ENCODE results near the gene FAM193A.
A peak's percentile ranks its signal among the peaks of the same experiment; 100 is the strongest.

The FAM193A gene

DNA sequence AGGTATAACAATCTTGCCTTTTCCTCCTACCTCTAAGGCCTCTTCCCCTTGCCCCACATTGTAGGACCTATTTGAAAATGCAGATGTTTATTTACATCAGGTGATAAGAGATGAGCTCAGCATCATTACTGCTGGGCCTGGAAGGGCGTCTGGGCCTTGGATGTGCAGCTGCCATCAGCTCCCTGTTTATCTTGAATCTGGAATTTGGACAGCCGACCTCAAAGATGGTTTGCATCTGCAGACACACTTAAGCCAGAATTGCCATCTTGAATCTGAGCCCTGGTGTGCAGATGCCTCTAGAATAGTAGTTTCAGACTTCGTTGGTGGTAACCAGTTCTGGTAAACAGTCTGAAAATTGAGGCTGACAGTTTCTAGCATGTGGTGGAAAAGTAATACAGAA, 59.0 kb downstream of the FAM193A start:
- Histone ChIP-seq H2AFZ (ENCODE audit: low read depth, low read length) (no peak overlapping the region), H2BK5ac (ENCODE audit: low read depth, low read length, poor library complexity, severe bottlenecking) (no peak overlapping the region), H3K4me1 (ENCODE audit: control insufficient read depth, insufficient read depth, low read depth, low read length) (peaks cover 36% of the 10 kb centered on the region), H3K27me3 (ENCODE audit: control insufficient read depth in 1 of 2, insufficient read depth in 1 of 2, low read length in 2 of 2) (no peaks in the 10 kb centered on the region), H4K91ac (ENCODE audit: low read length) (no peak overlapping the region), H3K27ac (ENCODE audit: low read length, poor library complexity, severe bottlenecking) (no peak overlapping the region), H3K4me2 (ENCODE audit: low read length, poor library complexity, severe bottlenecking) (no peak overlapping the region), H2BK12ac (ENCODE audit: low read length in 2 of 2) (no peak overlapping the region), H4K8ac (ENCODE audit: low read length) (no peak overlapping the region), H3K36me3 (ENCODE audit: control insufficient read depth in 1 of 2, insufficient read depth in 2 of 2, low read depth in 1 of 2, low read length in 2 of 2) (peaks cover 13 to 17% of the 10 kb centered on the region in 2 experiments), H2BK120ac (ENCODE audit: low read depth, low read length) (no peak overlapping the region), H3K4ac (ENCODE audit: low read depth in 1 of 2, low read length in 2 of 2) (no peak overlapping the region), H2AK5ac (ENCODE audit: low read length, severe bottlenecking) (no peak overlapping the region), H3K14ac (ENCODE audit: low read length in 2 of 2) (no peak overlapping the region), H3K9ac (ENCODE audit: low read length) (no peak overlapping the region), H3K4me3 (ENCODE audit: insufficient read depth in 1 of 2, low read depth in 1 of 2, low read length in 2 of 2) (no peak overlapping the region), H3K18ac (ENCODE audit: low read depth in 1 of 2, low read length in 2 of 2) (no peak overlapping the region), H2BK15ac (ENCODE audit: low read depth, poor library complexity, severe bottlenecking) (no peak overlapping the region), H3K79me1 (replicated peaks; ENCODE audit: low read length, poor library complexity, severe bottlenecking) (peaks cover 17% of the 10 kb centered on the region), H3K23ac (ENCODE audit: low read length in 2 of 2) (no peak overlapping the region), H3K9me3 (ENCODE audit: control insufficient read depth, low read length) (no peaks in the 10 kb centered on the region)
- WGBS: 33% methylated on average over 3 of the region's 3 CpGs
- peak; percentile 38 for DNase-seq

DNA sequence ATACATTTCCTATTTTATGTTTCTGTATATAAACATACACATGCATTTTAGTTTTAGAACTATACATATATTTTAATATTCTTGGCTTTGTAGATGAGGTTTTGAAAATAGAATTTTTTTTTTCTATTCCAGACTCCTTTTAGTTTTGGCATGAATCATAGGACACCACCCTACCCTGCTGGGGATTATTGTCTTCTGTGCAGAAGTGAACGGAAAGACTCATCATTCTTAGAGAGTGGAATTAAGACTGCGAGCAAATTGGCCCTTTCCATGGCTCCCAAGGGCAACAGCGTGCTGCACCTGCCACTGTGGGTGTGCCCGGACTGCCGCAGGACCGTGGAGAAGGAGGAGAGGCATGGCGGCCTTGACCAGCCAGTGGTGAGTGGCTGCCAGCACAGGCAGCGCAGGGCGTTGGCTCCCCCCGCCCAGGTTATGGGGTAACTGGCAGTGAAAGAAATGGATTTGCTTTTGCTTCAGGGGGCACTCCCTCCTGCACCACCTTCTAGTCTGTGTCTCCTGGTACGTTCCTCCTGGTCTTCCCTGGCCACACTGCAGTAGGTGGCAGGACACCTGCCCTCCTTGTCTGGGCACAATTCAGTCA, 59.6 kb downstream of the FAM193A start:
- H2BK12ac ChIP-seq (ENCODE audit: low read length in 2 of 2): peak overlapping the region in 1 of 2 experiments; percentile 49
- no peak overlapping the region for H3K4me2 ChIP-seq (ENCODE audit: low read length, poor library complexity, severe bottlenecking)
- 95% methylated on average over 11 of the region's 11 CpGs for WGBS
- H3K79me1 ChIP-seq (replicated peaks; ENCODE audit: low read length, poor library complexity, severe bottlenecking): peaks cover 22% of the 10 kb centered on the region
- H3K27me3 ChIP-seq (ENCODE audit: control insufficient read depth in 1 of 2, insufficient read depth in 1 of 2, low read length in 2 of 2): no peaks in the 10 kb centered on the region
- no peak overlapping the region for H3K18ac ChIP-seq (ENCODE audit: low read depth in 1 of 2, low read length in 2 of 2)
- no peak overlapping the region for H2AFZ ChIP-seq (ENCODE audit: low read depth, low read length)
- H3K4me3 ChIP-seq (ENCODE audit: insufficient read depth in 1 of 2, low read depth in 1 of 2, low read length in 2 of 2): no peak overlapping the region
- no peak overlapping the region for H3K14ac ChIP-seq (ENCODE audit: low read length in 2 of 2)
- H2BK120ac ChIP-seq (ENCODE audit: low read depth, low read length): no peak overlapping the region
- peaks cover 17 to 23% of the 10 kb centered on the region in 2 experiments for H3K36me3 ChIP-seq (ENCODE audit: control insufficient read depth in 1 of 2, insufficient read depth in 2 of 2, low read depth in 1 of 2, low read length in 2 of 2)
- H3K9ac ChIP-seq (ENCODE audit: low read length): no peak overlapping the region
- H4K8ac ChIP-seq (ENCODE audit: low read length): no peak overlapping the region
- no peaks in the 10 kb centered on the region for H3K9me3 ChIP-seq (ENCODE audit: control insufficient read depth, low read length)
- H2BK5ac ChIP-seq (ENCODE audit: low read depth, low read length, poor library complexity, severe bottlenecking): no peak overlapping the region
- no peak overlapping the region for H2AK5ac ChIP-seq (ENCODE audit: low read length, severe bottlenecking)
- no peak overlapping the region for H3K27ac ChIP-seq (ENCODE audit: low read length, poor library complexity, severe bottlenecking)
- no peak overlapping the region for H3K4ac ChIP-seq (ENCODE audit: low read depth in 1 of 2, low read length in 2 of 2)
- H3K4me1 ChIP-seq (ENCODE audit: control insufficient read depth, insufficient read depth, low read depth, low read length): peaks cover 37% of the 10 kb centered on the region
- peak overlapping the region in 1 of 2 experiments; percentile 79 for H3K23ac ChIP-seq (ENCODE audit: low read length in 2 of 2)
- H2BK15ac ChIP-seq (ENCODE audit: low read depth, poor library complexity, severe bottlenecking): no peak overlapping the region
- DNase-seq: no peak
- no peak overlapping the region for H4K91ac ChIP-seq (ENCODE audit: low read length)

DNA sequence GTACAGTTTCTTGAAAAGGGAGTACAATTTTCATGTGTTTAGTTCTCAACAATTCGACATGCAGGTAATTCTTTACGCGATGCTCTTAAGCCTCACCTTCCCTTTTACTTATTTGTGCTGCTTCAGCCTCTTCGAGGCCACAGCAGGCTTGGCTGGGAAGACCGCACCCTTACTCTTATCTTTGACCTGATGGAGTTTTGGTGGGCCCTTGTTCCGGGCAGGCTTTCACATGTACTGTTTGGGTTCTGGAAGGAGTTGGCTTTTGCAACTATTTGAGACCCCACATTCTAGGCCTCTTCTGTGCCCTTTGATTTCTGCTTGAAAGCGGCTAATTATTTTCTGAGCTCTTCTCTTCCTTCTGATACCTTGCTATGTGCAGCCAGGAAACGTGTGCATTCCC, 60.2 kb downstream of the FAM193A start:
- peaks cover 35% of the 10 kb centered on the region for H3K4me1 ChIP-seq (ENCODE audit: control insufficient read depth, insufficient read depth, low read depth, low read length)
- no peak overlapping the region for H2AFZ ChIP-seq (ENCODE audit: low read depth, low read length)
- peak overlapping the region; percentile 45 for H3K27ac ChIP-seq (ENCODE audit: low read length, poor library complexity, severe bottlenecking)
- 78% methylated on average over 8 of the region's 8 CpGs for WGBS
- H3K4me2 ChIP-seq (ENCODE audit: low read length, poor library complexity, severe bottlenecking): no peak overlapping the region
- no peak overlapping the region for H3K14ac ChIP-seq (ENCODE audit: low read length in 2 of 2)
- H4K8ac ChIP-seq (ENCODE audit: low read length): peak overlapping the region; percentile 42
- H3K23ac ChIP-seq (ENCODE audit: low read length in 2 of 2): no peak overlapping the region
- H3K79me1 ChIP-seq (replicated peaks; ENCODE audit: low read length, poor library complexity, severe bottlenecking): peaks cover 19% of the 10 kb centered on the region
- peaks cover 17 to 23% of the 10 kb centered on the region in 2 experiments for H3K36me3 ChIP-seq (ENCODE audit: control insufficient read depth in 1 of 2, insufficient read depth in 2 of 2, low read depth in 1 of 2, low read length in 2 of 2)
- H3K27me3 ChIP-seq (ENCODE audit: control insufficient read depth in 1 of 2, insufficient read depth in 1 of 2, low read length in 2 of 2): no peaks in the 10 kb centered on the region
- no peak overlapping the region for H3K4me3 ChIP-seq (ENCODE audit: insufficient read depth in 1 of 2, low read depth in 1 of 2, low read length in 2 of 2)
- H3K9ac ChIP-seq (ENCODE audit: low read length): no peak overlapping the region
- no peak overlapping the region for H2BK15ac ChIP-seq (ENCODE audit: low read depth, poor library complexity, severe bottlenecking)
- no peak overlapping the region for H2BK5ac ChIP-seq (ENCODE audit: low read depth, low read length, poor library complexity, severe bottlenecking)
- no peak for DNase-seq
- no peak overlapping the region for H2BK120ac ChIP-seq (ENCODE audit: low read depth, low read length)
- peak overlapping the region in 1 of 2 experiments; percentile 14 for H2BK12ac ChIP-seq (ENCODE audit: low read length in 2 of 2)
- no peak overlapping the region for H3K4ac ChIP-seq (ENCODE audit: low read depth in 1 of 2, low read length in 2 of 2)
- H2AK5ac ChIP-seq (ENCODE audit: low read length, severe bottlenecking): peak overlapping the region; percentile 41
- H3K9me3 ChIP-seq (ENCODE audit: control insufficient read depth, low read length): no peaks in the 10 kb centered on the region
- no peak overlapping the region for H3K18ac ChIP-seq (ENCODE audit: low read depth in 1 of 2, low read length in 2 of 2)
- H4K91ac ChIP-seq (ENCODE audit: low read length): peak overlapping the region; percentile 70

DNA sequence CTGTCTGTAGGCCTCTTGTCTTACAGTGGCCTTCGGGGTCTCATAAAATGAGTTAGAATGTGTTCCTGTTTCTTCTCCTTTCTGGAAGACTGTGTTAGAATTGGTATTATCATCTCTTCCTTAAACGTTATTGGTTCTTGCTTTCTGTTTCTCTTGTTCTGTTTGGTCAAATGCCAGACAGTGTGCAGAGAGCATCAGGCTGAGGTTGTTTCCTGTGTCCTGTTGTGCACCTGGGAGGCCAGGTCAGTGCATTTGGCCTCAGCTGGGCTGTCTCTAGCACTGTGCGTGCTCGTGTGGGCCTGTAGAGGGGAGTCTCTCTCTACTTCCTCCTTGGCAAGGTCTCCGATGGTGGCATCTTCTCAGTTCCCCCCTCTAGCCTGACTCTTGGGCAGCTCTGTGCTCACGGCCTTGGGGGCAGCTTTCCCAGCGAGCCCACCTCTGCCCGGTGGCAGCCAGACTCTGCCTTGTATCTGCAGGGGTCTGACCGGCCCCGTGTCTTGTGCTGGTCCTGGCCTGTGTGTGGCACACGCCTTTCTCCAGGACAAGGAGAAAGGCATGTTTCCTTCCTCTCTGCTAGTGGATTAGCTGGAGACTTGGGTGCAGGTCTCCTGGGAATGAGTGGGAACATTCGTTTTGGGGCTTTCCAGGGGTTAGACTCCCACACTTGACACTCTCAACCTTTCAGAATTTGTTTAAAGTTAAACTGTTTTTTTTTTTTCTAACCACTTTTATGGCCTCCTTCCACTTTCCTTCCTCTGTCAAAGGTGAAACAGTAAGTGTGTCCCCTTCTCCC, 62.3 kb downstream of the FAM193A start:
- H3K27me3 ChIP-seq (ENCODE audit: control insufficient read depth in 1 of 2, insufficient read depth in 1 of 2, low read length in 2 of 2): no peaks in the 10 kb centered on the region
- H3K27ac ChIP-seq (ENCODE audit: low read length, poor library complexity, severe bottlenecking): peak overlapping the region; percentile 26
- H3K36me3 ChIP-seq (ENCODE audit: control insufficient read depth in 1 of 2, insufficient read depth in 2 of 2, low read depth in 1 of 2, low read length in 2 of 2): peaks cover 17 to 23% of the 10 kb centered on the region in 2 experiments
- peaks cover 22% of the 10 kb centered on the region for H3K79me1 ChIP-seq (replicated peaks; ENCODE audit: low read length, poor library complexity, severe bottlenecking)
- peak overlapping the region in 1 of 2 experiments; percentile 66 for H3K23ac ChIP-seq (ENCODE audit: low read length in 2 of 2)
- no peak overlapping the region for H2BK12ac ChIP-seq (ENCODE audit: low read length in 2 of 2)
- peaks cover 31% of the 10 kb centered on the region for H3K4me1 ChIP-seq (ENCODE audit: control insufficient read depth, insufficient read depth, low read depth, low read length)
- H3K4me2 ChIP-seq (ENCODE audit: low read length, poor library complexity, severe bottlenecking): no peak overlapping the region
- no peaks in the 10 kb centered on the region for H3K9me3 ChIP-seq (ENCODE audit: control insufficient read depth, low read length)
- no peak overlapping the region for H2AK5ac ChIP-seq (ENCODE audit: low read length, severe bottlenecking)
- no peak overlapping the region for H2AFZ ChIP-seq (ENCODE audit: low read depth, low read length)
- peak overlapping the region in 1 of 2 experiments; percentile 71 for H3K18ac ChIP-seq (ENCODE audit: low read depth in 1 of 2, low read length in 2 of 2)
- 56% methylated on average over 12 of the region's 12 CpGs for WGBS
- H3K4ac ChIP-seq (ENCODE audit: low read depth in 1 of 2, low read length in 2 of 2): no peak overlapping the region
- no peak overlapping the region for H2BK15ac ChIP-seq (ENCODE audit: low read depth, poor library complexity, severe bottlenecking)
- H2BK5ac ChIP-seq (ENCODE audit: low read depth, low read length, poor library complexity, severe bottlenecking): no peak overlapping the region
- H3K4me3 ChIP-seq (ENCODE audit: insufficient read depth in 1 of 2, low read depth in 1 of 2, low read length in 2 of 2): no peak overlapping the region
- H4K91ac ChIP-seq (ENCODE audit: low read length): peak overlapping the region; percentile 59
- DNase-seq: peak; percentile 39
- no peak overlapping the region for H3K9ac ChIP-seq (ENCODE audit: low read length)
- no peak overlapping the region for H4K8ac ChIP-seq (ENCODE audit: low read length)
- no peak overlapping the region for H3K14ac ChIP-seq (ENCODE audit: low read length in 2 of 2)
- no peak overlapping the region for H2BK120ac ChIP-seq (ENCODE audit: low read depth, low read length)
